NCI-H82 (cell line): ENCODE measurements around the gene BMP7.
A peak's percentile ranks its signal among the peaks of the same experiment; 100 is the strongest.
"Not testable (repeated sequence)": the region's sequence is repeated elsewhere in the genome, so short reads cannot be mapped to it uniquely, and the experiment has no call there.

Source experiments
- DNase-seq: peaks from one replicate; lab custom pipeline; 2025; lab: John Stamatoyannopoulos, UW

BMP7 gene

DNA sequence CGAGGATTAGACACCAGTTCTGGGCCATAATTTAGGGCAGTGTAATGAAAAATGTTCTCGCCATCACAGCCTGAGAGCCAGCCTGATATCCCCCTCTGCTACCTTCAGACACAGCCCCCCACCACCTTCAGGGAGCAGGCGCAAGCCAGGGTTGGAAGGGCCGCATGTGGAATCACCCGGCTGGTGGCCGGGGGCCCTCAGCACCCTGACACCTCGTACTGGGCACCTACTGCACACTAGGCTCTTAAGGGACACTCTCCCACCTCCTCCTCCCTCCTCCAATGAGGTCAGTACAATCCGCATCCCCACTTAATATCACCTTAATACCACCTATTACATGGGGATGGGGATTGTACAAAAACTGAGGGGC is 55.5 kb downstream of the BMP7 start:
- no peak for DNase-seq

DNA sequence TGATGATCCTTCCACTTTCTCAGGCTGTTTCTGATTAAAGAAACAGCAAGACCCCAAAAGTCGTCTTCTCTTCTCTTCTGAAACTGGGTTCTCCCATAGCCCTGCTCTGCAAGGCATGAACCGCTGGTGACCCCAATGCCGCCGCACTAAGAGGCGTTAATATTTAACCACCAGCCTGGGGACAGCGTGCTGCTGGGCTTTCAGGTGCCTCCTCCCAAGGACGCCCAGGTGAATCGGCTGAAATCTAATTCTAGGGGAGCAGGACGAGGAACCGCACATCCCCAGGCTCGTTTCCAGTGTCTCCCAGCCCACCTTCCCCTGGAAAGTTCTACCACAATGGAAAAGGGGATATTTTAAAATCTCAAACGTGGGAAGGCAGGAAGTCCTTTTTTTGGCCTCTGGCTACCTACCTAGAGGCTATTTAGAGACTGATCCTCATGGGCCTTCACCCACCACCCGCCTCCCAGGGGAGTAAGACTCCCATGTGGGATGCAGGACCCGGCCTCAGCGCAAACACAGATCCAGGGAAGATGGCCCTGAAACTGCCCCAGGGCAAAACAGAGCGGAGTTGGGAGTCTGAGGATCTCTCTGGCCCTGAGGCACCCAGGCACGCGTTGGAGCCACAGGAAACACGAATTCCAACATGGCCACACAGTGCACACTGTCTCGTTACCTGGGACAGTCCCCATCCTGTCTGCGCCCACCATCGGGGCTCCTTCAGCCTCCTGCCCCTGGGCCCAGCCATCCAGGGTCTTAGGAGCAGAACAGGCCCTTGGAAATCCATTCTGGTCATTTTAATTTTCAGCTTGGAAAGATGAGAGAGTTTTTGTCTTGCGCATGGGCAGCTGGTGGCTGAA is 56.2 kb downstream of the BMP7 start:
- DNase-seq = no peak

DNA sequence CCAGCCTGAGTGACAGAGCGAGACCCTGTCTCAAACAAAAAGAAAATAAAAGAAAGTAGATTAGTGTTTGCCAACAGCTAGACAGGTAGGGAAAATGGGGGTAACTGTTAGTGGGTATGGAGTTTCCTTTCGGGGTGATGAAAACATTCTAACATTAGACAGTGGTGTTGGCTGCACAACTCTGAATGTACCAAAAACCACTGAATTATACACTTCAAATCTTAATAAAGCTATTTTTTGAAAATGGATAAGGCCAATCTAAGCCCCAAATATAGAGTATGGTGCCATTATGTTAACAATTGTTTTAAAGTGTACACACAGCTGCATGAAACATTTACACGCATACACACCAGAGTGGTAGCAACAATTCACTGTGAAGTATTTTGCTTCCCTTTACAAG is 57.0 kb downstream of the BMP7 start:
- DNase-seq = no peak

DNA sequence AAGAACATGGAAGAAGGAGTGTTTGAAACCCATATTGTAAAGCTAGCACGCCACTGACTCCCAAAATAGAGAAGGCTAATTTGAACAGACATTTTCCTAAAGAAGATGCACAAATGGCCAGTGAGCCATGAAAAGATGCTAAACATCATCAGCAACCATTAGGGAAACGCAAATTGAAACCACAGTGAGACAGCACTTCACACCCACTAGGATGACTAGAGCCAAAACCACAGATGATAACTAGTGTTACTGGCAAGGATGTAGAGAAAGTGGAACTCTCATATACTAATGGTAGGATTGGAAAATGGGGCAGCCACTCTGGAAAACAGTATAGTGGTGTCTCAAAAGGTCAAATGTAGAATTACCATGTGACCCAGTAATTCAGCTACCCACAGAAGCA is 58.2 kb downstream of the BMP7 start:
- no peak for DNase-seq

DNA sequence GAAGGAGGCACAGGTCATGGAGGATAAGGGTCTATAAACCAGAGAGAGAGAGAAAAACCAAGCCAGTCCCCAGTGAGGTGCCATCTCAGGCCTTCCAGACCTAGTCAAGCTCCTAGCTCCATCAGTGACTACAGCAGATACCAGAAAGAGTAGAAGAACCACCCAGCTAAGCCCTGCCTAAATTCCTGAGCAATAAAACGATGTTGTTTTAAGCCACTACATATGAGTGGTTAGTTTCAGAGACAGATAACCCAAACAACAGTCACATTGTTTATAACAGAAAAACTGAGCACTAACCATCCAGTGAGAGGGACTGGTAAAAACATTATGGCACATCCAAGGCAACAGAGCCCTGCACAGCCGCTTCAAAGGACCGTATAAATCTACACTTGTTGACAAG is 59.2 kb downstream of the BMP7 start:
- no peak for DNase-seq

DNA sequence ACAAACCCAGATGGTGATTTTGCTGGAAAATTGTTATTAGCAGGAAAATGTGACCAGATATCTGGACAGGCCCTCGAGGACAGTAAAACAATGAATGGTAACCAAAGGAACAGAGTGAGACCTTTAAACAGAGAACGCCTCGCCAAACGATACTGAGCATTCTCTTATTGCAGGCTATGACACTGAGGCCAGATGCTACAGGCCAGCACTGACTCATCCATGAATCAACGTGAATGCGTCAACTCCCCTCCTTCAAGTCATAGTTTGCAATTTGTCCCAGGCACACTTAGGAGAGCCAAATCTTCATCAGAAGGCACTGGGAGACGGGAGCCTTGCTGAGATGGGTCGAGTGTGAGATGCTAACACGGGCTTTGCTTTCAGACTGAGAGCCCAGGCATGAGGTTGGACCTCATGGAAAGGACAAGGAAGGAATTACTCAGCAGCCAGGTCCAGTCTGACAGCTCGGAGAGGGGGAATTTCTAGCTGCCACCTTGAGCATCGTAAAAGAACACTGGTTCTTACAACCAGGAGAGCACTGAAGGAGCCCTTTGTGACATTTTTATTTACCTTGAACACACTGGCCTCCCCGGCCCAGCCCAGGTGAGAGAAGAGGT is 60.7 kb downstream of the BMP7 start:
- DNase-seq = no peak

DNA sequence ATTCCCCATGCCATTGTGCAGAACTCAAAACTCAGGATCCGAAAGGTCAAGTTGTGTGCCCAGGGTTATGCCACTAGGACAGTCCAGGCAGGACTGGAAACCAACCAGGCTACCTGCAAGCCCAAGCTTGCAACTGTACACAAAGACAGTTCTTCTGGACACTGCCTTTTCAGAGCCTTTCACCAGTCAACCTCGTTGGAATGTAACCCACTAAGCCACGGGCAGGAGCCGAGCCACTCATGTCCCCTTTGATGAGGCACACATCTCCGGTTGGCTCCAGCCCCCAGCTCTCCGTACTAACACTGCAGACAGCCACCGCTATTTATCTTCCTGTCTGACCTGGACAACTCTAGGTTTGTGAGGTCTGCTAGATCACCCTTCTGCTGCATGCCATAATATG is 62.5 kb downstream of the BMP7 start:
- DNase-seq = no peak

DNA sequence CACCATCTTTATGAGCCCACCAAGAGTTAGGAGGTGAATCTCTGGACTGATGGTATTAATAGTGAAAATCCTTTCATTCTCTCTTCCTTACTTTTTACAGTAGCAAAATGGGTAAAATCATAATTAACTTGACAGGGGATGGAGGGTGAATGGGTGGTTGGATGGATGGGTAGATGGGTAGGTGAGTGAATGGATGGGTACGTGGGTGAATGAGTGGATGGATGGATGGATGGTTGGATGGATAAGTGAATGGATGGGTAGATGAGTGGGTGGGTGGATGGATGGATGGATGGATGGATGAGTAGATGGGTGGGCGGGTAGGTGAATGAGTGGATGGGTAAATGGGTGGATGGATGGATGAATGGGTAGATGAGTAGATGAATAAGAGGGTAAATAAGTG is 63.2 kb downstream of the BMP7 start:
- DNase-seq = no peak

DNA sequence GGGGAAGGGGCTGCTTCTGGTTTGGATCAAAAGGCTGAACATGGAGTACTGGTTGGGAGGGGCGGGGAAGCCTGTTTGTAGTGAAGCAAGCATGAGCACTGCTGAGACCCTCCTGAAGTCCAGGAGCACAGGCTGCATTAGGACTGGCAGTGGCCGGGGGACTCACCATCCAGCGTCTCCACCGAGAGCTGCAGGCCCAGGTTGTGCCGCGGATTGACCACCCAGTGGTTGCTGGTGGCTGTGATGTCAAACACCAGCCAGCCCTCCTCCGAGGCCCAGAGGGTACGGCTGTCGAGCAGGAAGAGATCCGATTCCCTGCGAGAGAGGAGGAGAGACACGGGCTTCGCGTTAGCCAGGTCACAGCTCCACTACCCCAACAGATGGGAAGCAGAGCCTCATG is 64.1 kb downstream of the BMP7 start:
- DNase-seq = no peak

DNA sequence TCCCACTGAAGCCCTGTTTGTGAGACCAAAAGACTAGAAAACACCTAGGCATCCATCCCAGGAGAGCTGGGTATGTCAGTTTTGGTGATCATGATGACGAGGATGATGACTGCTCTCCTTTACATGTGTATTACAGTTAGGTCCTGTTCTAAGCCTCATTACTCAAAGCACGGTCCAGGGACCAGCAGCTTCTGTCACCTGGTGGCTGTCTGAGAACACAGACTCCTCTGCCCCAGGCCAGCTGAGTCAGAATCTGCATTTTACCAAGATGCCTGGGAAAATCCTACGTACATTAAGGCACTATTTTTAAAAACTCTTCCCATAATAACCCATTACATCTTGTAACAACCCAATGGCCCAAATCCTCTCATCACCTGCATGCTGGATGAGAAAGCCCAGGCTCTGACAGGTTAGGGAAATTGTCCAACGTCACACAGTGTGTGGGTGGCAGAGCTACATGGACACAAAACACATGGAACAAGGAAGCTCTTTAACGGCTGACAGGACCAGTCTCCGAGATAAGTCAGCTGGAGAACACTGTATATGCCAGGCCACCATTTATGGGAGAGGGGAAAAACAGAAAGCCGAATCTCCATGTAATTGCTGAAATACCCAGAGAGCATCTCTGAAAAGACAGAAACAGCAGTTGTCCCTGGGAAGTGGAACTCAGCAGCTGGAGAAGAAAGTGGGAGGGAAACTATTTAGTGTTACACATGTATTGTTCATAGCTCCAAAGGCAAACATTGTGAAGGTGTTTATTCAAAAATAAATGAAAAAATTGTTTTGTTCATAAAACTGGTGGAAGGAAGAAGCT is 65.4 kb downstream of the BMP7 start:
- no peak for DNase-seq

DNA sequence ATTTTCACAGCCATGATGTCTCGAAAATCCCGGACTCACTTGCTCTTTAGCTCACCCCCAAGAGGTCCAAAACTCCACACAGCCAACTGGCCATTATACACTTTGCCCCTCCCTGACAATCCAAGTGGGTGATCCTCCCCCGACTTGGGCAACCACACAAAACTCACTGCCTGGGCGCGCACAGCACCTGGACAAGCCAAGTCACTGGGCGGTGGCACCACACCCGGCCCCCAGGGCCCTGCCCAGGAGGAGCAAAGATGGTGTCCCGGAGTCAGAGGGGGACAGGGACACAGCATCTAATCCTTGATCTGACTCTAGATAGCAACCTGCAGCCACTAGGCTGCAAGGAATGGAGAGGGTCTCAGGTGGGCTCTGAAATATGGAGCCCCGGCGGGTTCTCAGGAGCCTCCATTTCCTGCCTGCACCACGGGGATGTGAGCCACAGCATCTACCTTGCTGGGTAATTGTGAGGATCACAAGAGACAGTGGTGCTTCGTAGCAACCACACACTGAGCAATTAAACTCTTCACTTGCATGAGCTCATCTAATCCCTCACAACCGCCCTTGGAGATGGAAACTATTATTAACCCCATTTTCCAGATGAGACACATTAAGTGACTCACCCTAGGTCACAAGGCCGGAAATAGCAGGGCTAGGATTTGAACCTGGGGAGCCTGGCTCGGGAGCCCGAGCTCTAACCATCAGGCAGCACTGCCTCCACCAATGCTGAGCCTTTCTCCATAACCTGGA is 66.6 kb downstream of the BMP7 start:
- DNase-seq = no peak

DNA sequence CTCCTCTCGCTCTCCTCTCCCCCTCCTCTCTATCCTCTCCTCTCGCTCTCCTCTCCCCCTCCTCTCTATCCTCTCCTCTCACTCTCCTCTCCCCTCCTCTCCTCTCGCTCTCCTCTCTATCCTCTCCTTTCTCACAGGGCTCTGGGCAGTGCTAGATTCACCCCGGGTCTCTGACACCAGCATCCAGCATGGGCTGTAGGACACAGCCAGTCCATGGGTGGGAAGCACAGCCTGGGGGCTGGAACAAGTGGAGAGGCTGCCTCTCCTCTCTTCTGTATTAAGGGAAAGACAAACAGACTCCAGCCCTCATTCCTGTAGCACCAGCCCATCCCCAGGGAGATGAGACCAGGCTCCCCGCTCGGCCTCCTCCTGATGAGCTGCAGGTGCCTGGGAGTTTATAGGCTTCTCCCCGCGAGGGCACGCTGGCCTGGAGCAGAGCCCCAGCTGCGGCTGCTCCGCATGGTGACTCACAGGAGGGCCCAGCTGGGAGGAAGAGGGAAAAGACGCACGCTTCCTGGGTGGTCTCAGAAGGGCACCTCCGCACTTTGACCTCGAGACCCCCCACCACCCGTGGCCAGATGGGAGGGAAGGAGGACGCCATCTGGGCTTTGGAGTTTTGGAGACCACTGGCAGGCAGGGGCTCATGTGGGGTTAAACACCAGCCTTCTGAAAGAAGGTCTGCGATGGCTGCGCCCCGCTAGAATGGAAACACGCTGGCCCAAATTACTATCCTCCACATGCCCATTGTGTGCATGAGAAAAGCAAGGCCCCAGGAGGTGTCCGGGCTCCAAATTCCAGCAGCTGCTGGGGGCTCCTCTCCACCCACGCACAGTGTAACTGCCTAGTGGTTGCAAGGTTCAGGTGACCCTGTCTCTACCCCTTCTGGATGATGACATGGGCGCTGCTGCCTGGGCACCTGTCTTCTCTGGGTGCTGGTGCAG is 68.0 kb downstream of the BMP7 start:
- no peak for DNase-seq

DNA sequence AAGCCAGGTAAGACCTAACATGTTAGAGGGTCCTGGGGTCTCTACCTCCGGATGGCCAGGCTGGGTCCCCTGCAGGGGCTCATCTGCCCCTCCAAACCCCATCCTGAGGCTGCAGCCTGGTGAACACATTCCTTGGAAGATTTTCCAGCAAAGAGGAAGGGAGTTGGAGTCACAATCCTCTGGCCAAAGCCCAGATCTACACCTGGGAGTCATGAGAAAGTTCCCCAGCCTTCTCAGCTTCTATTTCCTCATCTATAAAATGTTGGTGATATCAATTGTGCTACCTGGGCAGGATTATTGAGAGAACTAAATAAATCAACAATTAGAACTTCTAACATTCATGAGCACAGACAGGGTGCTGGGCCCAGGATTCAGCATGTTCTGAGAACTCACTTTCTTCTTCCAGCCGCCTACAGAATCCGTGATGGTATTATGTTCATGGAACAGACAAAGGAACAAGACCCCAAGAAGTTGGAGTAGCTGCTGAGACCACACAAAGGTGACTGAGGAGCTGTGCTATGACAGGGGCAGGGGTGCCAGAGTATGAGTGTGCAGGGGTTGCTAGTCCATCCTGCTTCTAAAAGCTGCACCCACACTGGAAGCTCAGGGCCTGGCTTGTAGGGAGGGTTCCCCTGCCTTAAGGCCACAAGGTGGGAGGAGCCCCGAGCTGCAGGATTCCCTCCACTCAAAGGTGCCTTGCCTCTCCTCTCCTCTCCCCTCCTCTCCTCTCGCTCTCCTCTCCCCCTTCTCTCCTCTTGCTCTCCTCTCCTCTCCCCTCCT is 68.9 kb downstream of the BMP7 start:
- no peak for DNase-seq

DNA sequence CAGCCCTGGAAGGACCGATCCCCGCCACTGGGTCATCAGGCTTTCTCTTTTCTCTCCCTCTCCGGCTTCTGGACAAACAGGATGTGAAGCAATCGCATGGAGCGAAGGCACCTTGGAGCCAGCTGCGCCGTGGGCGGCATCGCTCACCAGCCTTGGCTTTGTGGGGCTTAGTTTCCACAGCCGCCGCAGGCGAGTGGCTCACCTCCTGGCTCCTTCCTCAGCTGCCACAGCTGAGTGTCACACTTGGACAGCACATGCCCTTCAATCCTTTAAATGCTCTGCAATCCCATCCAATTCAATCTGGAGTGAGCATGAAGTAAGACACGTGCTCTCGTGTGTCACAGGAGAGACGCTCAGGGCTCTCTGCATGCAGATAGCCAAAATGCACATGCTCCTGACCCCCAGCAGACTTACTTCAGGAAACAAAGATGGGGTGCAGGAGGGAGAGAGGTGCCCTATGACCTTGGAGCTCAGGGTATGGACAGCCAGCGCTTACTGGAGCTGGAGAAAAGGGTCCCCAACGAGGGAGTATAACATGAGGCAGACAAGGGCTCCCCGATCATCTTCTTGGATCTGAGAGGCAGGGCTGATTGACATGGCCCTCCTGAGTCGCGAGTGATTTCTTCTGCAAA is 70.9 kb downstream of the BMP7 start:
- peak; percentile 14 for DNase-seq

DNA sequence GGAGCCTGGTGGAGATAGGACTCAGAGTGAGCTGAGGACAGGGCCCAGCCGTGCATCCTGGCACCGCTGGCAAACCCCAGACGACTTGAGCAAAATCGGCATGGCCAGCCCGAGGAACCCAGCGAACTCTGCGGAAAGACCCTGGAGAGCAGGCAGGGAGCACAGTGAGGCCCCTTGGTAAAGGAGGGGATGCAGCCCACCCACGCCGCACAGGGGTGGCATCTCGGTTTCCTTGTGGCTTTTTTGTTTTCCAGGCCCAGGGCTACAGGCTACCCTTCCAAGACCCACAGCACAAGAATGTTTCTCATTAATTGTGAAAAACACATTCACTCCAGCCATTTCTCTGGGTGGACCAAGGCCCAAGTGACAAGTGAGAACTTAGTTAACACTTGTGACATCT is 71.4 kb downstream of the BMP7 start:
- no peak for DNase-seq

DNA sequence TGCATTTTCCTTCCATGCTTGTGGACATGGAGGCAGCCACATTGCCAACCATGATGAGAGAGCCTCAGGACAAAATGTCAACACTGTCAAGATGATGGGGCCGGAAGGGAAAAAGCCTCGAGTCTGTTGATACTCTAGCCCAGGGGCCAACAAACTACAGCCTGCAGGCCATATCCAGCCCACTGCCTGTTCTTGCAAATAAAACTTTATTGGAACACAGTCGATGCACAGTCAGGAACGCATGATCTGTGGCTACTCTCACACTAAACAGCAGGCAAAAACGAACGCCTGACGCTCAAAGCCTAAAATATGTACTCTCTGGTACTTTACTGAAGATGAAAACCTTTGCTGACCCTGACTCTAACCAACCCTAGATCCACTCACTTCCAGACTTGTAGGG is 72.3 kb downstream of the BMP7 start:
- DNase-seq = no peak

DNA sequence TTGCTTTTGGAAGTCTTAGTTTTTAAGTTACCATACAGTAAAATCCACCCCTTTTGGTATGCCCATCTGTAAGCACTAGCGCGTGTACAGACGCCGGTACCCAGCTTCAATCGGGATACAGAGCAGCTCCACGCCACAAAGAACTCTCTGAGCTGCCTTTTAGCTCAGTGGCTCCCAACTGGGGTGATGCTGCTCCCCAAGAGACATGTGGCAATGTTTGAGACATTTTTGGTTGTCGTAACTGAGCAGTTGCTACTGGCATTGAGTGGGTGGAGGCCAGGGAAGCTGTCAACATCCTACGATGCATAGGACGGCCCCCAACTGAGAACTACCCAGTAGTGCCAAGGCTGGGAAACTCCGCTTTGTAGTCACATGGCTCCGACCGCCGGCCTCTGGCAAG is 73.3 kb downstream of the BMP7 start:
- no peak for DNase-seq

DNA sequence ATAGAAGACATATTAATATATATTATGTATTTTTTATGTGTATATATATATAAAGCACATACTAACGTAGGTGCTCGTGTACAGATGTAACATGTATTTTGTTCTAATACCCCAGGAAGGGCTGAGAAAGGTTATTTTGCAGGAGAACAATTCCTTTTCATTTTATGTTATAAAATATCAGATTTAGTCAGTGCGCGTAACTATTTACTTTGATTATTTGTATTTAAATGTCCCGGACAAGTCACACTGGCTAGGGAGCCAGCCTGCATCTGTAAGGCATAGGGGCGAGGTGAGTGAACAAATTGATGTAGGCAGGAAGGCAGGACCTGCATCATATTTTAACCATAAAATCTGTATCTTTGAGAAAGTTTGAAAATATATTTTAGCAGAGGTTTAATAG is 74.1 kb downstream of the BMP7 start:
- DNase-seq = no peak

DNA sequence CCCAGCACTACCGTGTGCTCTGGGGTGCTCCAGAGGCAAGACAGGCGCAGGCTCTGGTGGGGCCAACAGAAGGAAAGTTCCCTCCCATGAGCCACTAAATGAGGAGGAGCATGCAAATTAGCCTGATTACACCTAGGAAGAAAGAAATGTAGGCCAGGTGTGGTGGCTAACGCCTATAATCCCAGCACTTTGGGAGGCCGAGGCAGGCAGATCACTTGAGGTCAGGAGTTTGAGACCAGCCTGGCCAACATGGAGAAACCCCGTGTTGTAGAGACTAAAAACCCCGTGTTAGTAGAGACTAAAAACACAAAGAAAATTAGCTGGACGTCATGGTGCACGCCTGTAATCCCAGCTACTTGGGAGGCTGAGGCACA is 75.2 kb downstream of the BMP7 start:
- not testable (repeated sequence) for DNase-seq
